GM18907 (cell line): ENCODE data around the gene ZGRF1.
"Not testable (repeated sequence)": the region's sequence is repeated elsewhere in the genome, so short reads cannot be mapped to it uniquely, and the experiment has no call there.

Source experiments
- ATAC-seq: cut with Tn5 transposase; IDR thresholded peaks from one replicate; pipeline ENCODE4 v1.9.1; 2021; ENCODE audit warnings: mild to moderate bottlenecking, moderate library complexity; ENCODE audit not compliant: unreplicated experiment

Gene ZGRF1

GRCh38 chr4:112562254-112562879 is 74.3 kb downstream of the ZGRF1 start:
- no peak for ATAC-seq

- no peak for ATAC-seq
Observed at GRCh38 chr4:112560084-112560483, 76.6 kb downstream of the ZGRF1 start.

GRCh38 chr4:112559053-112559452 is 77.7 kb downstream of the ZGRF1 start:
- ATAC-seq: no peak

- no peak for ATAC-seq
Observed at GRCh38 chr4:112557676-112558411, 78.9 kb downstream of the ZGRF1 start.

GRCh38 chr4:112554271-112554670 is 82.4 kb downstream of the ZGRF1 start:
- not testable (repeated sequence) for ATAC-seq

GRCh38 chr4:112552668-112553067 is 84.0 kb downstream of the ZGRF1 start:
- ATAC-seq: no peak

- ATAC-seq: peak; percentile 62
Observed at GRCh38 chr4:112550728-112551127, 86.0 kb downstream of the ZGRF1 start.

GRCh38 chr4:112546476-112546875 is 90.2 kb downstream of the ZGRF1 start:
- ATAC-seq: no peak

- no peak for ATAC-seq
Observed at GRCh38 chr4:112545346-112545745, 91.4 kb downstream of the ZGRF1 start.

- no peak for ATAC-seq
Observed at GRCh38 chr4:112540695-112541094, 96.0 kb downstream of the ZGRF1 start.

GRCh38 chr4:112536123-112536522 is 100.6 kb downstream of the ZGRF1 start:
- no peak for ATAC-seq

- no peak for ATAC-seq
Observed at GRCh38 chr4:112532267-112532666, 104.4 kb downstream of the ZGRF1 start.

- no peak for ATAC-seq
Observed at GRCh38 chr4:112531146-112531545, 105.6 kb downstream of the ZGRF1 start.

- no peak for ATAC-seq
Observed at GRCh38 chr4:112526061-112526460, 110.6 kb downstream of the ZGRF1 start.

- ATAC-seq: peak; percentile 87
Observed at GRCh38 chr4:112523764-112524505, 112.8 kb downstream of the ZGRF1 start.

GRCh38 chr4:112523008-112523721 is 113.5 kb downstream of the ZGRF1 start:
- ATAC-seq: peak; percentile 59

GRCh38 chr4:112522431-112522830 is 114.3 kb downstream of the ZGRF1 start:
- ATAC-seq: not testable (repeated sequence)

GRCh38 chr4:112521123-112522023 is 115.3 kb downstream of the ZGRF1 start:
- ATAC-seq: no peak

- no peak for ATAC-seq
Observed at GRCh38 chr4:112520598-112521122, 116.0 kb downstream of the ZGRF1 start.
